SK-N-SH treated with all-trans-retinoic acid at 6 μM for 48 hours (cell line): ENCODE data around the gene CEP57L1.

Source experiments
- ARNTL ChIP-seq: fragments of 450-650 bp; formaldehyde crosslinking; IDR thresholded peaks from 2 replicates; pipeline ENCODE4 v1.5.0; 2020; ENCODE audit warnings: low read depth, mild to moderate bottlenecking, moderate library complexity, borderline replicate concordance
- BACH2 ChIP-seq: fragments of 250-450 bp; sonication (Bioruptor Pico); IDR thresholded peaks from 2 replicates; pipeline ENCODE4 v1.9.0; 2021; ENCODE audit warnings: mild to moderate bottlenecking, borderline replicate concordance
- CREB5 ChIP-seq: fragments of 250-450 bp; sonication (Bioruptor Pico); IDR thresholded peaks from 2 replicates; pipeline ENCODE4 v1.5.1; 2020; ENCODE audit warnings: low read depth, mild to moderate bottlenecking, moderate library complexity
- ESRRG ChIP-seq: fragments of 250-450 bp; sonication (Bioruptor Pico); IDR thresholded peaks from 2 replicates; pipeline ENCODE4 v1.6.1; 2021; ENCODE audit warnings: mild to moderate bottlenecking
- GLIS3 ChIP-seq: fragments of 250-450 bp; sonication (Bioruptor Pico); IDR thresholded peaks from 2 replicates; pipeline ENCODE4 v1.5.0; 2020; ENCODE audit warnings: mild to moderate bottlenecking, moderate library complexity
- POU6F1 ChIP-seq: fragments of 250-450 bp; sonication (Bioruptor Pico); IDR thresholded peaks from 2 replicates; pipeline ENCODE4 v1.8.0; 2021; ENCODE audit warnings: low read depth, mild to moderate bottlenecking, moderate library complexity, borderline replicate concordance
- PPARA ChIP-seq: fragments of 250-450 bp; sonication (Bioruptor Pico); IDR thresholded peaks from 2 replicates; pipeline ENCODE4 v1.5.0; 2020; ENCODE audit warnings: mild to moderate bottlenecking, borderline replicate concordance
- TOX ChIP-seq: fragments of 250-450 bp; sonication (Bioruptor Pico); IDR thresholded peaks from 2 replicates; pipeline ENCODE4 v1.8.0; 2021; ENCODE audit warnings: mild to moderate bottlenecking, moderate library complexity, borderline replicate concordance
- ZFP3 ChIP-seq: fragments of 250-450 bp; sonication (Bioruptor Pico); IDR thresholded peaks from 2 replicates; pipeline ENCODE4 v1.5.0; 2020; ENCODE audit warnings: mild to moderate bottlenecking, moderate library complexity

- TF ChIP-seq CREB5 (no peak), ZFP3 (CRISPR knock-in tag) (0 out of 2 replicates have a peak, but pooled peaks have one; percentile 60), PPARA (CRISPR knock-in tag) (no peak), ARNTL (CRISPR knock-in tag) (no peak), POU6F1 (CRISPR knock-in tag) (no peak), BACH2 (CRISPR knock-in tag) (no peak), GLIS3 (CRISPR knock-in tag) (peak; percentile 75; the same call in 1 of the 2 replicates), TOX (CRISPR knock-in tag) (no peak), ESRRG (CRISPR knock-in tag) (0 out of 2 replicates have a peak, but pooled peaks have one; percentile 56)
These were observed 781 bp upstream of the CEP57L1 start, which contains the start of gene SESN1 for GRCh38 chr6:109094416-109095035.
